ENCODE measurements around the gene MCUB. TPM values are rescaled to one million over a fixed set of nuclear protein-coding genes. Genes with fewer than 3 reads are reported as not detected.

The MCUB gene
- total RNA-seq, 1 donor from 2014 or later = 14.8 TPM

DNA sequence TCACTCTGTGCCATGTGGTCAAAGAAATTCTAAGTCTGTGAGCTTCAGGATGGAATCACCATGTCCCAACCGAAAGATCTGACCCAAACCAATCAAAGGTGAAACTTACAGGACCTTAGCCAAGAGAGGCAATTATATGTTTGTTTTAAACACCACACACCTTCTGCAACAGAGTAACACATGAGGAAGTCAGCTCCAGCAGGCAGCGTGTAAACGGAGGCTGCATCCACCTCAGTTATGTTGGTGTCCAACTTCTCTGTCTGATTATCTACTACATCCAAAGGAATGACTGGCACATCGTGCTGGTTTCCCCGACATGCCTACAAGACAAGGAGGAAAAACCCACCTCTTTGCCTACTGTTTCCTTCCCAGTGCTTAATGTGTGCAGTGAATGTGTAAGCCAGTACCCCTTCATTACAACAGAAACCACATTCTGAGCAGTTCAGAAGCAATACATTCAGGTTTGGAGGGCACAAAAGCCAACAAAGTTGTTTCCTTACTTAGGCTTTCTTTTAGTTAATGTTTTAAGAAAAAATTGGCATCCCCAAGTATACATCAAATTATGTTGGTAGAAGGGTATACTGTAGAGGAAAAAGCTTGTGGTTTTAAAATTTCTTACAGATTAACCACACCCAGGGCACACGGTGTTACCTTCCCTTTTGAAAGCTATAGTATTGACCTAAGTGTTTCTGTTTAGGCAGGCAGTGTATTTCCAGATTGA lies 130.8 kb downstream of the MCUB start:
- Histone ChIP-seq H3K27ac (no peak overlapping the region), H3K4me1 (no peaks in the 10 kb centered on the region), H3K36me3 (peaks cover 60% of the 10 kb centered on the region), H3K4me3 (no peak overlapping the region), H3K27me3 (no peaks in the 10 kb centered on the region), H3K9me3 (no peaks in the 10 kb centered on the region)
- ATAC-seq (no peak), DNase-seq (no peak)
- TF ChIP-seq, protein P1, sequence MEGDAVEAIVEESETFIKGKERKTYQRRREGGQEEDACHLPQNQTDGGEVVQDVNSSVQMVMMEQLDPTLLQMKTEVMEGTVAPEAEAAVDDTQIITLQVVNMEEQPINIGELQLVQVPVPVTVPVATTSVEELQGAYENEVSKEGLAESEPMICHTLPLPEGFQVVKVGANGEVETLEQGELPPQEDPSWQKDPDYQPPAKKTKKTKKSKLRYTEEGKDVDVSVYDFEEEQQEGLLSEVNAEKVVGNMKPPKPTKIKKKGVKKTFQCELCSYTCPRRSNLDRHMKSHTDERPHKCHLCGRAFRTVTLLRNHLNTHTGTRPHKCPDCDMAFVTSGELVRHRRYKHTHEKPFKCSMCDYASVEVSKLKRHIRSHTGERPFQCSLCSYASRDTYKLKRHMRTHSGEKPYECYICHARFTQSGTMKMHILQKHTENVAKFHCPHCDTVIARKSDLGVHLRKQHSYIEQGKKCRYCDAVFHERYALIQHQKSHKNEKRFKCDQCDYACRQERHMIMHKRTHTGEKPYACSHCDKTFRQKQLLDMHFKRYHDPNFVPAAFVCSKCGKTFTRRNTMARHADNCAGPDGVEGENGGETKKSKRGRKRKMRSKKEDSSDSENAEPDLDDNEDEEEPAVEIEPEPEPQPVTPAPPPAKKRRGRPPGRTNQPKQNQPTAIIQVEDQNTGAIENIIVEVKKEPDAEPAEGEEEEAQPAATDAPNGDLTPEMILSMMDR (IDR thresholded peaks at IDR 0.05) = no peak
- intact Hi-C loops (cut with DNase I) = no loop called here

DNA sequence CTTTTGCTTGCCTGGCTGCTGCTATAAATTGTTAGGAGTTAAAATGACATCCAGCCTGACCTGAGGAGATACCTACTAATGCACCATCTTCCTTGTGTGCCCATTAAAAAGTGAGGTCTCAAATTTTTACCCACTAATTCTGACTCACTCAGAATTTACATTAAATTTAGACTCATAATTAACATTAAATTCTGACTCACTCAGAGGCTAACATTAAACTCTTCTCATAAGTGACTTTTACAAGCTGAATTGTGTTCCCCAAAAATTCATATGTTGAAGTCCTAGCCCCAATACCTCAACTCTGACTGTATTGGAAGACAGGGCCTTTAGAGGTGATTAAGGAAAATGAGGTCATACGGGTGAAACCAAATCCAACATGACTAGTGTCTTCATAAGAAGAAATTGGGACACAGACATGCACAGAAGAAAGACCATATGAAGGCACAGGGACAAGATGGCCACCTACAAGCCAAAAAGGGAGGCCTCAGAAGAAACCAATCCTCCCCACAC lies 131.4 kb downstream of the MCUB start:
- H3K4me1 ChIP-seq = no peaks in the 10 kb centered on the region
- no peak overlapping the region for H3K27ac ChIP-seq
- no peaks in the 10 kb centered on the region for H3K27me3 ChIP-seq
- peaks cover 66% of the 10 kb centered on the region for H3K36me3 ChIP-seq
- no peak overlapping the region for H3K4me3 ChIP-seq
- no peaks in the 10 kb centered on the region for H3K9me3 ChIP-seq
- ATAC-seq = no peak
- TF ChIP-seq, protein P1 (IDR thresholded peaks at IDR 0.05) = no peak
- DNase-seq = no peak
- intact Hi-C loops (cut with DNase I) = no loop called here

DNA sequence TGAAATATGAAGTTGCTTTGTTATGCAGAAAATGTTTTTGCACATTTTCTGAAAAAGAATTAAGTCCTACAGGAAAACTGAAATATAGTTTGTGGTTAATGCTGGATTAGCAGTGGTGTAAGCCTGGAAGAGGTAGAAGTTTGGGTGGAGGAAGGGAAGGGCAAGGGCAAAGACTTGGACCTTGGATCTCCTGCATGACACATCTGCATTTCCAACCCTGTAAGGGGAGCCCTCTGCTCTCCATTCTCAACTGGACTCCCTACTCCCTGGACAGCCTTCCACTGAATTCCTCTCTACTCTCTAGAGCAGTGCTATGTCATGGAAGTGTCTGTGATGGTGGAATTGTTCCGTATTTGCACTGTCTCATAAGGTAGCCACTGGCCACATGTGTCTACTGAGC lies 138.6 kb downstream of the MCUB start:
- DNase-seq (no peak), ATAC-seq (no peak)
- intact Hi-C loops (cut with DNase I) = no loop called here
- Histone ChIP-seq H3K9me3 (no peaks in the 10 kb centered on the region), H3K36me3 (peaks cover 32% of the 10 kb centered on the region), H3K27ac (no peak overlapping the region), H3K4me1 (peaks cover 12% of the 10 kb centered on the region), H3K4me3 (no peak overlapping the region), H3K27me3 (no peaks in the 10 kb centered on the region)
- TF ChIP-seq, protein P1 (IDR thresholded peaks at IDR 0.05) = no peak

DNA sequence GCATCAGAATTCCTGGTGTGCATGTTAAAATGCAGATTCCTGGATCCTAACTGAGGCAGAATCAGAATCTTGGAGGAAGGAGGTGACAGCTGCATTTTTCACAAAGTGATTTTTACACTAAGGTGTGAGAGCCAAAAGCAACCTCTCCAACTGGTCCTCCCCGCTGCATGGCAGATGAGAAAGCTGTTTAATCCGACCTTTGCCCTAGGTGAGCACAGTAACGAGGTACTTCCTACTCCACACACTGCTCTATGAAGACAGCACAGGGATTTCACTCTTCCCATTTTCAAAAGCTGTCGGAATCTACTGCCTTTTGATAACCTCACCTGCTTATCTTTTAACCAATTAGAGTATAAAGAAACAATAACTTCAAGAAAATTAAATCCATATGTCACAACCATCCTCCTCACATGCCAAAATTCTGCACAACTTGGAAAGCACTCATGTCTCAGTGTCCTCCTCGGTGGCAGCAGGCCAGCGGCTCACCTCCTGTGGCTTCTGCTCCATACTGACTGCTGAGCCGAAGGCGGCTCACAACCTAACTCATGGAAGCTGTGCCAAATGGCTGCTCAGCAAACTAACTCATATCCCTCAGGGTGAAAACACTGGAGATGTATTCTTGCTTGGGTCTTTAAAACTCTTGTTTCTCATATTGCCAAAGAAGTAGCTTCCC lies 139.6 kb downstream of the MCUB start:
- TF ChIP-seq, protein P1 (IDR thresholded peaks at IDR 0.05) = no peak
- H3K4me1 ChIP-seq = peaks cover 12% of the 10 kb centered on the region
- no peak overlapping the region for H3K27ac ChIP-seq
- ATAC-seq (no peak), DNase-seq (no peak)
- intact Hi-C loops (cut with DNase I) = no loop called here
- H3K27me3 ChIP-seq = no peaks in the 10 kb centered on the region
- H3K9me3 ChIP-seq = no peaks in the 10 kb centered on the region
- H3K4me3 ChIP-seq = no peak overlapping the region
- H3K36me3 ChIP-seq = peaks cover 25% of the 10 kb centered on the region

DNA sequence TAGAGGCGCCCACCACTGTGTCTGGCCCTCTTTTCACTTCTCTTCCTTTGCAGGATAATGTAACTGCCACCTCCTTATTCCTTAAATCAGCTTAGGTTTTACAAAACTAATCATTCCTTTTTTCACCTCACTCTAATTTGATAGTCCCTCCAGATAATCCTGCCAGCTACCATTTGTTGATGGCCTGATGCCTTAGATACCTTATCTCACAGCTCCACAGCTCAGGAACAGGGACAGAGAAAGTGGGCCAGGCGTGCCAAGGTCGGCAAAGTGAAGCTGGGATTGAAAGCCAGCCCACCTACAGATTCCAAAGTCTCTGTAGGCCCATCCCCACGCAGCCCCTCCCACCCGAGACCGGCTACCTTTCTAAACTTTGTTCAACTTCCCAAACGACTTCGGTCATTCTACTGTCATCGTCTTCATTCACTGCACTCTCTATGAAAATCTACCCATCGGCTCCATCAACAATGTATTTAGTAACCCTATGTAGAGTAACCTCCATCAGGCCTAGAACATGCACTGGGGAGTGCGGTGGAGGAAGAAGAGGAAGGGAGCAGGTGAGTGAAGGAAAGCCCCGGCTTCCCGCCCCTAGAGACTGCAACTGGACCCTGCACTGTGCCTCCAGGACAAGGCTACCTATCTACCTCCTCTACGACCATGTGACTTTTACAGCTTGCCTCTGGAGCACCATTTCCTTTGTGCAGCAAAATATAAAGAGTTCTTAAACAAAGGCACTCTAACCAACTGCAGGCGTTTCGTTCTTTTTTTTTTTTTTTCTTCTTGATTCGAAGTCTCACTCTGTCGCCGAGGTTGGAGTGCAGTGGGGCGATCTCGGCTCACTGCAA lies 141.7 kb downstream of the MCUB start:
- Histone ChIP-seq H3K36me3 (peaks cover 9% of the 10 kb centered on the region), H3K9me3 (no peaks in the 10 kb centered on the region), H3K4me1 (peaks cover 12% of the 10 kb centered on the region), H3K27me3 (no peaks in the 10 kb centered on the region), H3K4me3 (peak overlapping the region; percentile 75), H3K27ac (peak overlapping the region; percentile 83)
- DNase-seq (no peak), ATAC-seq (no peak)
- intact Hi-C loops (cut with DNase I) = no loop called here
- TF ChIP-seq, protein P1 (IDR thresholded peaks at IDR 0.05) = no peak

All from upper lobe of right lung (tissue), 1 donor.